HepG2 (cell line): ENCODE measurements around the gene LRRC15. TPM values are rescaled to one million over a fixed set of nuclear protein-coding genes. Genes with fewer than 3 reads are reported as not detected.

Experiments
- FOXP1 ChIP-seq, 2 experiments: fragments of 450-650 bp in 1 of 2; IDR thresholded peaks; 2 replicates each; pipeline ENCODE4 v1.6.1; 2017 to 2018; ENCODE audit warnings: antibody characterized with exemption in 1 of 2
- GABPA ChIP-seq, 2 experiments: IDR thresholded peaks; 2 replicates each; pipeline ENCODE4 v1.6.1; 2011 to 2016; ENCODE audit warnings: low read depth in 2 of 2, low read length in 1 of 2, missing biosample characterization in 1 of 2, missing genetic modification characterization in 1 of 2
- GATA4 ChIP-seq: sonication (generic); IDR thresholded peaks from 2 replicates; pipeline ENCODE4 v1.6.1; 2016; ENCODE audit warnings: antibody characterized with exemption, low read depth, borderline replicate concordance
- MED1 ChIP-seq: sonication (generic); formaldehyde crosslinking; IDR thresholded peaks from 2 replicates; pipeline ENCODE4 v1.4.0; 2020; ENCODE audit warnings: missing genetic modification reagents
- PCBP1 ChIP-seq: fragments of 200-400 bp; formaldehyde crosslinking; IDR thresholded peaks from 2 replicates; pipeline ENCODE4 v1.6.1; 2017; ENCODE audit warnings: mild to moderate bottlenecking, low read depth, low read length, borderline replicate concordance
- RARA ChIP-seq: IDR thresholded peaks from 2 replicates; pipeline ENCODE4 v1.6.1; 2016; ENCODE audit warnings: missing genetic modification reagents, missing compliant biosample characterization
- SALL1 ChIP-seq: sonication (generic); formaldehyde crosslinking; IDR thresholded peaks from 2 replicates; pipeline ENCODE4 v1.8.0; 2022; ENCODE audit warnings: mild to moderate bottlenecking, missing genetic modification reagents
- SMARCE1 ChIP-seq: fragments of 450-650 bp; IDR thresholded peaks from 2 replicates; pipeline ENCODE4 v1.6.1; 2017; ENCODE audit warnings: borderline replicate concordance
- SP5 ChIP-seq: IDR thresholded peaks from 2 replicates; pipeline ENCODE4 v1.6.1; 2016; ENCODE audit warnings: low read depth, borderline replicate concordance
- TCF12 ChIP-seq, 2 experiments: fragments of 450-650 bp in 1 of 2; sonication (generic) in 1 of 2; formaldehyde crosslinking in 1 of 2; IDR thresholded peaks; 2 replicates each; pipeline versions ENCODE4 v1.6.1 to v1.8.0; 2017 to 2022; ENCODE audit warnings: antibody characterized with exemption in 1 of 2, mild to moderate bottlenecking in 1 of 2, missing genetic modification reagents in 1 of 2, moderate library complexity in 1 of 2
- XBP1 ChIP-seq: sonication (generic); formaldehyde crosslinking; IDR thresholded peaks from 2 replicates; pipeline ENCODE4 v1.5.0; 2020; ENCODE audit warnings: missing genetic modification reagents
- ZFX ChIP-seq: sonication (generic); formaldehyde crosslinking; IDR thresholded peaks from 2 replicates; pipeline ENCODE4 v1.4.0; 2020; ENCODE audit warnings: mild to moderate bottlenecking, low read depth, missing genetic modification reagents, moderate library complexity
- ZNF205 ChIP-seq: IDR thresholded peaks from 2 replicates; pipeline ENCODE4 v1.6.1; 2018; ENCODE audit warnings: missing biosample characterization, missing genetic modification reagents
- ZNF34 ChIP-seq: sonication (generic); formaldehyde crosslinking; IDR thresholded peaks from 2 replicates; pipeline ENCODE4 v1.4.0; 2020; ENCODE audit warnings: mild to moderate bottlenecking, missing genetic modification reagents, borderline replicate concordance
- ZNF773 ChIP-seq: sonication (generic); formaldehyde crosslinking; IDR thresholded peaks from 2 replicates; pipeline ENCODE4 v1.4.0; 2020; ENCODE audit warnings: missing genetic modification reagents, borderline replicate concordance
- polyA plus RNA-seq, 8 experiments: library from polyadenylated mRNA; depleted of rRNA in 3 of 8; stranded (reverse) in 7 of 8; unstranded in 1 of 8; fragments of >200 nt; fragmentation: Illumina TruSeq in 4 of 8; extraction: Trizol in 4 of 8; gene quantifications; 2 replicates each; pipeline versions ENCODE4 v1.2.1 to v1.2.3, GENCODE V29; 2011 to 2016; ENCODE audit warnings: low read depth in 4 of 8, missing spikeins in 1 of 8, mixed read lengths in 1 of 8; ENCODE audit not compliant: insufficient read depth in 1 of 8
- total RNA-seq, 5 experiments: library from RNA; depleted of rRNA; stranded (reverse); fragments of >200 nt; fragmentation: Illumina TruSeq; extraction: Trizol; gene quantifications; 2 replicates each; pipeline ENCODE4 v1.2.3, GENCODE V29; 2016; ENCODE audit warnings: low read depth in 1 of 5
- TF ChIP-seq, protein P1 (sequence below): sonication (generic); formaldehyde crosslinking; IDR thresholded peaks from 2 replicates; pipeline ENCODE4 v1.5.0; 2020; ENCODE audit warnings: mild to moderate bottlenecking, missing genetic modification reagents, borderline replicate concordance
- TF ChIP-seq, protein P2 (sequence below): sonication (generic); formaldehyde crosslinking; conservative IDR thresholded peaks from 2 replicates; pipeline ENCODE4 v1.8.0; 2022; ENCODE audit warnings: missing genetic modification reagents
- TF ChIP-seq, protein P3 (sequence below): sonication (generic); formaldehyde crosslinking; IDR thresholded peaks from 2 replicates; pipeline ENCODE4 v1.4.0; 2020; ENCODE audit warnings: missing genetic modification reagents
- TF ChIP-seq, protein P4 (sequence below): sonication (generic); formaldehyde crosslinking; IDR thresholded peaks from 2 replicates; pipeline ENCODE4 v1.4.0; 2020; ENCODE audit warnings: low read depth, mild to moderate bottlenecking, missing genetic modification reagents
- TF ChIP-seq, protein P5 (sequence below): sonication (generic); formaldehyde crosslinking; IDR thresholded peaks from 2 replicates; pipeline ENCODE4 v1.4.0; 2020; ENCODE audit warnings: mild to moderate bottlenecking, missing genetic modification reagents

LRRC15 gene
- total and polyA plus RNA-seq, 2 of the 13 experiments (the other 11 are each of a cell fraction or from before 2014, with no cell fraction given), result not detected

DNA sequence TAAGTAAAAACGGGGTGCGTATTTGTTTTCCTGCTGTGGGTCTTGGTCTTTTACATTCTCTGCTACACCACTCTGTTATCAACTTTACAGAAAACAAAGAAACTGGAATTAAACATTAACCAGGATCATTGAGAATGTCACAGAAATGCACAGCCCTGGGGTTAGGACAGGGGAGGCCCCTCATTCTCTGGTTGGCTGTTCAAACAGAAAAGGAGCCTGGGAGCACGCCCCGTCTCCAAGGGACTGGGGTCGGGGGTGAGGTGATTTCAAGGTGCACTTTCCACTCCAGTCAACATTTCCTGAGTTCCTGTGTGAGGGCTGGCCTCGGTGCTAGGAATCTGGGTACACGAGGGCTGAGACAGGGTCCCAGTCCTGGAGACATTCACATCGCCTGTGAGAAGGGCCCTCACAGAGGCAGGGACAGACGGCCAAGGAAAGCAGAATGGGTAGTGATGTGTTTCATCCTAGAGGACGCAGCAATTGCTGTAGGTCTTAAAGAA is 48.7 kb downstream of the LRRC15 start (continued):
- TF ChIP-seq PCBP1, result no peak
- peak; percentile 82 for TF ChIP-seq SP5 (CRISPR knock-in tag)
- TF ChIP-seq GABPA (IDR thresholded peaks at IDR 0.05; ENCODE audit: low read depth, low read length), result no peak
- TF ChIP-seq GABPA (CRISPR knock-in tag; IDR thresholded peaks at IDR 0.05; ENCODE audit: low read depth), result 0 out of 2 replicates have a peak, but pooled peaks have one; percentile 10
- TF ChIP-seq ZNF773 (CRISPR knock-in tag), result no peak
- TF ChIP-seq, protein P1, sequence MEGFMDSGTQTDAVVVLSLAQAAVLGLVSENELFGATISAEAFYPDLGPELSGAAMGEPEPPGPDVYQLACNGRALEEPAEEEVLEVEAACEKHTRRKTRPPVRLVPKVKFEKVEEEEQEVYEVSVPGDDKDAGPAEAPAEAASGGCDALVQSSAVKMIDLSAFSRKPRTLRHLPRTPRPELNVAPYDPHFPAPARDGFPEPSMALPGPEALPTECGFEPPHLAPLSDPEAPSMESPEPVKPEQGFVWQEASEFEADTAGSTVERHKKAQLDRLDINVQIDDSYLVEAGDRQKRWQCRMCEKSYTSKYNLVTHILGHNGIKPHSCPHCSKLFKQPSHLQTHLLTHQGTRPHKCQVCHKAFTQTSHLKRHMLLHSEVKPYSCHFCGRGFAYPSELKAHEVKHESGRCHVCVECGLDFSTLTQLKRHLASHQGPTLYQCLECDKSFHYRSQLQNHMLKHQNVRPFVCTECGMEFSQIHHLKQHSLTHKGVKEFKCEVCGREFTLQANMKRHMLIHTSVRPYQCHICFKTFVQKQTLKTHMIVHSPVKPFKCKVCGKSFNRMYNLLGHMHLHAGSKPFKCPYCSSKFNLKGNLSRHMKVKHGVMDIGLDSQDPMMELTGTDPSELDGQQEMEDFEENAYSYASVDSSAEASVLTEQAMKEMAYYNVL, result 0 out of 2 replicates have a peak, but pooled peaks have one; percentile 62
- TF ChIP-seq, protein P2, sequence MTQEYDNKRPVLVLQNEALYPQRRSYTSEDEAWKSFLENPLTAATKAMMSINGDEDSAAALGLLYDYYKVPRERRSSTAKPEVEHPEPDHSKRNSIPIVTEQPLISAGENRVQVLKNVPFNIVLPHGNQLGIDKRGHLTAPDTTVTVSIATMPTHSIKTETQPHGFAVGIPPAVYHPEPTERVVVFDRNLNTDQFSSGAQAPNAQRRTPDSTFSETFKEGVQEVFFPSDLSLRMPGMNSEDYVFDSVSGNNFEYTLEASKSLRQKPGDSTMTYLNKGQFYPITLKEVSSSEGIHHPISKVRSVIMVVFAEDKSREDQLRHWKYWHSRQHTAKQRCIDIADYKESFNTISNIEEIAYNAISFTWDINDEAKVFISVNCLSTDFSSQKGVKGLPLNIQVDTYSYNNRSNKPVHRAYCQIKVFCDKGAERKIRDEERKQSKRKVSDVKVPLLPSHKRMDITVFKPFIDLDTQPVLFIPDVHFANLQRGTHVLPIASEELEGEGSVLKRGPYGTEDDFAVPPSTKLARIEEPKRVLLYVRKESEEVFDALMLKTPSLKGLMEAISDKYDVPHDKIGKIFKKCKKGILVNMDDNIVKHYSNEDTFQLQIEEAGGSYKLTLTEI (CRISPR knock-in tag), result no peak
- no peak for TF ChIP-seq FOXP1 (IDR thresholded peaks at IDR 0.05)
- TF ChIP-seq FOXP1 (CRISPR knock-in tag; IDR thresholded peaks at IDR 0.05), result peak; percentile 77; the same call in 1 of the 2 replicates
- TF ChIP-seq RARA (CRISPR knock-in tag), result peak; percentile 82
- TF ChIP-seq, protein P3, sequence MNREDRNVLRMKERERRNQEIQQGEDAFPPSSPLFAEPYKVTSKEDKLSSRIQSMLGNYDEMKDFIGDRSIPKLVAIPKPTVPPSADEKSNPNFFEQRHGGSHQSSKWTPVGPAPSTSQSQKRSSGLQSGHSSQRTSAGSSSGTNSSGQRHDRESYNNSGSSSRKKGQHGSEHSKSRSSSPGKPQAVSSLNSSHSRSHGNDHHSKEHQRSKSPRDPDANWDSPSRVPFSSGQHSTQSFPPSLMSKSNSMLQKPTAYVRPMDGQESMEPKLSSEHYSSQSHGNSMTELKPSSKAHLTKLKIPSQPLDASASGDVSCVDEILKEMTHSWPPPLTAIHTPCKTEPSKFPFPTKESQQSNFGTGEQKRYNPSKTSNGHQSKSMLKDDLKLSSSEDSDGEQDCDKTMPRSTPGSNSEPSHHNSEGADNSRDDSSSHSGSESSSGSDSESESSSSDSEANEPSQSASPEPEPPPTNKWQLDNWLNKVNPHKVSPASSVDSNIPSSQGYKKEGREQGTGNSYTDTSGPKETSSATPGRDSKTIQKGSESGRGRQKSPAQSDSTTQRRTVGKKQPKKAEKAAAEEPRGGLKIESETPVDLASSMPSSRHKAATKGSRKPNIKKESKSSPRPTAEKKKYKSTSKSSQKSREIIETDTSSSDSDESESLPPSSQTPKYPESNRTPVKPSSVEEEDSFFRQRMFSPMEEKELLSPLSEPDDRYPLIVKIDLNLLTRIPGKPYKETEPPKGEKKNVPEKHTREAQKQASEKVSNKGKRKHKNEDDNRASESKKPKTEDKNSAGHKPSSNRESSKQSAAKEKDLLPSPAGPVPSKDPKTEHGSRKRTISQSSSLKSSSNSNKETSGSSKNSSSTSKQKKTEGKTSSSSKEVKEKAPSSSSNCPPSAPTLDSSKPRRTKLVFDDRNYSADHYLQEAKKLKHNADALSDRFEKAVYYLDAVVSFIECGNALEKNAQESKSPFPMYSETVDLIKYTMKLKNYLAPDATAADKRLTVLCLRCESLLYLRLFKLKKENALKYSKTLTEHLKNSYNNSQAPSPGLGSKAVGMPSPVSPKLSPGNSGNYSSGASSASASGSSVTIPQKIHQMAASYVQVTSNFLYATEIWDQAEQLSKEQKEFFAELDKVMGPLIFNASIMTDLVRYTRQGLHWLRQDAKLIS (CRISPR knock-in tag), result no peak
- no peak for TF ChIP-seq XBP1 (CRISPR knock-in tag)
- peak; percentile 49; the same call in 1 of the 2 replicates for TF ChIP-seq ZFX (CRISPR knock-in tag)
- TF ChIP-seq, protein P4, sequence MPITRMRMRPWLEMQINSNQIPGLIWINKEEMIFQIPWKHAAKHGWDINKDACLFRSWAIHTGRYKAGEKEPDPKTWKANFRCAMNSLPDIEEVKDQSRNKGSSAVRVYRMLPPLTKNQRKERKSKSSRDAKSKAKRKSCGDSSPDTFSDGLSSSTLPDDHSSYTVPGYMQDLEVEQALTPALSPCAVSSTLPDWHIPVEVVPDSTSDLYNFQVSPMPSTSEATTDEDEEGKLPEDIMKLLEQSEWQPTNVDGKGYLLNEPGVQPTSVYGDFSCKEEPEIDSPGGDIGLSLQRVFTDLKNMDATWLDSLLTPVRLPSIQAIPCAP (CRISPR knock-in tag), result no peak
- no peak for TF ChIP-seq TCF12 (IDR thresholded peaks at IDR 0.05)
- TF ChIP-seq TCF12 (CRISPR knock-in tag; IDR thresholded peaks at IDR 0.05), result no peak
- TF ChIP-seq, protein P5, sequence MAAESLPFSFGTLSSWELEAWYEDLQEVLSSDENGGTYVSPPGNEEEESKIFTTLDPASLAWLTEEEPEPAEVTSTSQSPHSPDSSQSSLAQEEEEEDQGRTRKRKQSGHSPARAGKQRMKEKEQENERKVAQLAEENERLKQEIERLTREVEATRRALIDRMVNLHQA (CRISPR knock-in tag), result no peak
- TF ChIP-seq ZNF205 (CRISPR knock-in tag), result no peak
- peak; percentile 78 for TF ChIP-seq MED1 (CRISPR knock-in tag)
- TF ChIP-seq GATA4, result peak; percentile 64; the same call in 1 of the 2 replicates
- TF ChIP-seq SMARCE1, result no peak
- peak; percentile 88 for TF ChIP-seq SALL1
- no peak for TF ChIP-seq ZNF34 (CRISPR knock-in tag)
